BJ (cell line): ENCODE data around the gene MLLT1. TPM values are rescaled to one million over a fixed set of nuclear protein-coding genes. Genes with fewer than 3 reads are reported as not detected.

ENCODE experiments used
- CTCF ChIA-PET: fragments of 350-600 bp; formaldehyde crosslinking; extraction: SDS; loops from one replicate; lab custom pipeline; 2021; ENCODE audit warnings: antibody characterized with exemption, inconsistent platforms; lab: Yijun Ruan, JAX
- POLR2A ChIA-PET: fragments of 300-600 bp; sonication (Branson Sonifier 250); formaldehyde crosslinking; extraction: SDS; loops from one replicate; lab custom pipeline; 2021; ENCODE audit warnings: antibody characterized with exemption; lab: Charles Lee
- DNase-seq: peaks from one replicate; pipeline ENCODE4 v3.0.0-alpha.2; 2011; ENCODE audit warnings: low read depth
- H3K27me3 ChIP-seq: 2 replicates; pipeline ENCODE4 v1.6.0; 2011; ENCODE audit warnings: low read length; ENCODE audit not compliant: control insufficient read depth, insufficient read depth
- H3K36me3 ChIP-seq: 2 replicates; pipeline ENCODE4 v1.5.1; 2011; ENCODE audit warnings: low read length; ENCODE audit not compliant: control insufficient read depth, insufficient read depth
- H3K4me3 ChIP-seq: 2 replicates; pipeline ENCODE4 v1.5.1; 2011; ENCODE audit warnings: low read depth, mild to moderate bottlenecking, control low read depth, low read length
- CTCF ChIP-seq: IDR thresholded peaks from 2 replicates; pipeline ENCODE4 v1.5.1; 2011; ENCODE audit warnings: low read depth, mild to moderate bottlenecking, control low read depth, inconsistent platforms, low read length, moderate library complexity; ENCODE audit not compliant: insufficient read depth
- polyA plus RNA-seq: library from polyadenylated mRNA; depleted of rRNA; stranded (reverse); fragments of >200 nt; gene quantifications from 2 replicates; pipeline ENCODE4 v1.2.3, GENCODE V29; 2011

MLLT1 gene
- polyA plus RNA-seq, 1 experiment = 28.1 TPM

GRCh38 chr19:6216996-6217751 is 62.6 kb downstream of the MLLT1 start:
- DNase-seq = no peak
- CTCF ChIA-PET = interaction anchor here (1.6 to 5.9 kb wide), 10 partner anchors 9 to 96 kb away, joined by 4 to 160 read pairs (median 17); no protein-coding TSS in a partner anchor
- TF ChIP-seq CTCF = no peak
- no peaks in the 10 kb centered on the region for H3K27me3 ChIP-seq
- no peak overlapping the region for H3K4me3 ChIP-seq
- peaks cover 48% of the 10 kb centered on the region for H3K36me3 ChIP-seq
- POLR2A ChIA-PET = no interaction called here

- POLR2A ChIA-PET = no interaction called here
- TF ChIP-seq CTCF = no peak
- Histone ChIP-seq H3K36me3 (peaks cover 43% of the 10 kb centered on the region), H3K27me3 (no peaks in the 10 kb centered on the region), H3K4me3 (no peak overlapping the region)
- CTCF ChIA-PET = interaction anchor here (2.7 to 5.9 kb wide), 2 partner anchors 16 to 81 kb away, joined by 18 to 160 read pairs; no protein-coding TSS in a partner anchor
- DNase-seq = no peak
These were observed 63.4 kb downstream of the MLLT1 start for GRCh38 chr19:6216236-6216995.

GRCh38 chr19:6215701-6216235 is 64.0 kb downstream of the MLLT1 start:
- CTCF ChIA-PET = interaction anchor here (0.7 kb wide), 1 partner anchor 230 kb away, joined by 3 read pairs; no protein-coding TSS in a partner anchor
- no peak for TF ChIP-seq CTCF
- Histone ChIP-seq H3K4me3 (no peak overlapping the region), H3K27me3 (no peaks in the 10 kb centered on the region), H3K36me3 (peaks cover 39% of the 10 kb centered on the region)
- DNase-seq = no peak
- POLR2A ChIA-PET = no interaction called here

GRCh38 chr19:6214881-6215541 is 64.8 kb downstream of the MLLT1 start:
- no peaks in the 10 kb centered on the region for H3K27me3 ChIP-seq
- ChIA-PET CTCF (interaction anchor here (0.7 kb wide), 1 partner anchor 229 kb away, joined by 3 read pairs; no protein-coding TSS in a partner anchor), POLR2A (no interaction called here)
- TF ChIP-seq CTCF = no peak
- H3K36me3 ChIP-seq = peaks cover 37% of the 10 kb centered on the region
- no peak for DNase-seq
- no peak overlapping the region for H3K4me3 ChIP-seq
